Fibroblast of skin of left biceps (primary cell): Measurements from ENCODE around the gene HLA-C.
"Not testable (repeated sequence)": the region's sequence is repeated elsewhere in the genome, so short reads cannot be mapped to it uniquely, and the experiment has no call there.

Experiments
- DNase-seq, 2 experiments: peaks; one replicate each; pipeline ENCODE4 v3.0.0-alpha.2; 2013; ENCODE audit warnings: low read depth in 2 of 2

HLA-C gene

GRCh38 chr6:31270788-31271640, 878 bp downstream of the HLA-C start:
- DNase-seq: no peak

DNA sequence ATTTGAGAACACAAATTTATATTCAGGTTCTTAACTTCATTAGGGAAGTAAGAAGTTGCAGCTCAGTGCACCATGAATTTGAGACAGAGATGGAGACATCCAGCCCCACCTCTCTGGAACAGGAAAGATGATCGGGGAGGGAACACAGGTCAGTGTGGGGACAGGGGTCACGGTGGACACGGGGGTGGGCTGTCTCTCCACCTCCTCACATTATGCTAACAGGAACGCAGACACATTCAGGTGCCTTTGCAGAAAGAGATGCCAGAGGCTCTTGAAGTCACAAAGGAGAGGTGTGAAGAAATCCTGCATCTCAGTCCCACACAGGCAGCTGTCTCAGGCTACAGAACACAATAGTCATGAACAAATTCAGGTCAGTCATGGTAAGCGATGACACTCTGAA, 3.1 kb downstream of the HLA-C start:
- no peak for DNase-seq

GRCh38 chr6:31268369-31268765, 3.5 kb downstream of the HLA-C start:
- DNase-seq: no peak

- DNase-seq: no peak
These were observed 4.1 kb downstream of the HLA-C start for GRCh38 chr6:31267651-31268368.

GRCh38 chr6:31266567-31267360, 5.1 kb downstream of the HLA-C start:
- DNase-seq: no peak

- DNase-seq: no peak
These were observed 6.0 kb downstream of the HLA-C start for GRCh38 chr6:31265926-31266325.

- DNase-seq: not testable (repeated sequence)
These were observed 8.5 kb downstream of the HLA-C start for GRCh38 chr6:31263346-31263933.

DNA sequence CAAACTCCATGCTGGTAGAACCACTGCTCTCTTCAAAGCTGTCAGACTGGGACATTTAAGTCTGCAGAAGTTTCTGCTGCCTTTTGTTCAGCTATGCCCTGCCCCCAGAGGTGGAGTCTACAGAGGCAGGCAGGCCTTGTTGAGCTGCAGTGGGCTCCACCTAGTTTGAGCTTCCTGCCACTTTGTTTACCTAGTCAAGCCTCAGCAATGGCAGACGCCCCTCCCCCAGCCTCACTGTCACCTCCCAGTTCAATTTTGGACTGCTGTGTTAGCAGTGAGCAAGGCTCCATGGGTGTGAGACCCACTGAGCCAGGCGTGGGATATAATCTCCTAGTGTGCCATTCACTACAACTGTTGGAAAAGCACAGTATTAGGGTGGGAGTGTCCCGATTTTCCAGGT, 11.9 kb downstream of the HLA-C start:
- DNase-seq: not testable (repeated sequence)

DNA sequence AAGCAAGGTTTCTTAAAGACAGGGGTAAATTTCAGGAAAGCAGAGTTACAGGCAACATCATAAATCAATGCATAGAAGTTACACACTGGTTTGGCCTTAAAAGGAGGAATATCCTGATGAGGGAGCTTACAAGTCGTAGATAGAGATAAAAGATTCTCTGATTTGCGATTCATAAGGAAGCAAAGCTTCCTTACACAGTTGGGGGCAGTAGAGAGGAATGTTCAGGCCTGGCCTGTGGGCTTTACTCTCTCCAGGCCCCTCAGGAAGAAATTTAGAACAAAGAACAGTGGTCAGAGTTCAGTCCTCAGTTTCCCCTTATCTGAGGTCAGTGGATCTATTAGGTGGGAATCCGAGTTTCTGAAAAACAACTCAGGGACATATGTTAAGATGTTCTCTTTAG, 19.3 kb downstream of the HLA-C start:
- no peak for DNase-seq

DNA sequence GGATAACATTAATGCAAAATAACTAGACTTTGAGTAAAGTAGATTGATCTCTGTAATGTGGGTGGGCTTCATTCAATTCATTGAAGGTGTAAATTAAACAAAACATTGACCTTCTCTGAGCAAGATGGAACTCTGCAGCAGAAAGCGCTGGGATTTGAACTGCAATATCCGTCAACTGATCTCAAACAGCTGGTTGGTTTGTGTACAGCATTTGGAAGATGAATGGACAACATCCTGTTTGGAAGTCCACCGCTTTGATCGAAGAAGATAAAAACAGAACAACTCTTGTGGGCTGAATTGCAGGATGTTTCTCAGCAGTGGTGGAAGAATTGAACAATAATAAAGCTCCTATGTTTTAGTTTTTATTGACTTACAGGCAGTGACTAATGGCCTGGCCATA, 20.6 kb downstream of the HLA-C start:
- no peak for DNase-seq

- DNase-seq: no peak
These were observed 22.7 kb downstream of the HLA-C start for GRCh38 chr6:31249184-31249583.

GRCh38 chr6:31247813-31248212, 24.1 kb downstream of the HLA-C start:
- no peak for DNase-seq

GRCh38 chr6:31246051-31246521, 25.8 kb downstream of the HLA-C start:
- DNase-seq: peak in 1 of 2 experiments; percentile 1

DNA sequence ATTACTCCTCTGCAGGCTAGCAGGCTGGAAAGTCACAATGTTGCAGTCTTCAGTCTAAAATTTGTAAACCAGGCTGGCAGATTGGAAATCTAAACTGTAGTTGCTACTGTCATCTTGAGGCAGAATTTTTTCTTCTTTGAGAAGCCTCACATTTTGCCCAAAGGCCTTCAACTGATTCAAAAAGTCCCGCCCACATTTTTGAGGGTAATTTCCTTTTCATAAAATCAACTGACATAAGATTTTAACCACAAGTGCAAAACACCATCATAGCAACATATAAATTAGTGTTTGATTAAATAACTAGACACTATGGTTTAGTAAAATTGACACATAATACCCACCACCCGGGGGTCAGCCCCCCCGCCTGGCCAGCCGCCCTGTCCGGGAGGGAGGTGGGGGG, 28.4 kb downstream of the HLA-C start:
- no peak for DNase-seq

DNA sequence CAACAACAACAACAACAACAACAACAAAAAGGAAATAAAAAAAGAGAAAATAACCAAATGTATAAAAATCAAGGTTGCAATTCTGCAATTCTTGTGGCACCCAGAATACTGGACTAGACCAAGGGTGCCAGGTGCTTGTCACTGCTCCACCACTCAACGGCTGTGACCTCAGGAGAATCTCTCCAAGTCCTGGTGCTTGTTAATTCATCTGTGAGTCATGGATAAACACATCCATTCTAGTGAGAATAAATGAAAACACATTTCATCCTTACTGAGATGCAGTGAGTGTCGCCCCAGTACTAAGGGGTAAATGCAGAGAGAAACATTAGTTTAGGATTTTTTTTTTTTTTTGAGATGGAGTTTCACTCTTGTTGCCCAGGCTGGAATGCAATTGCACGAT, 32.0 kb downstream of the HLA-C start:
- no peak for DNase-seq

DNA sequence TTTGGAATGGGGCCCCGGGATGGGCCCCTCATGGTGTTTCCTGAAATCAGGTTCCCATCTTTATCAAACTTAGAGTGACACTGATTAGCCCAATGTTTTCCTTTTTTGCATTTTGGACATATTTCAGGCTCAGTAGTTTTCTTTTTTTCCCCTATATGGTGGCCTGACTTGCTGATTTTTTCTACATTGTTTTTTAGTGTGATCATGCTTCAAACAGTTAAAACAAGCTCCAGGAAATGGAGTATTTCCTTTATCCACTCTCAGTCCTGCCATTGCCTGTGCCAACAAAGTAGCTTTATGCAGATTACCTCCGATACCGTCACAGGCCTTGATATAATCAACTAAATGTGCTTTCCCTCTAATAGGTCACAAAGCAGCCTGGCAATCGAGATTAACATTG, 37.8 kb downstream of the HLA-C start:
- not testable (repeated sequence) for DNase-seq

DNA sequence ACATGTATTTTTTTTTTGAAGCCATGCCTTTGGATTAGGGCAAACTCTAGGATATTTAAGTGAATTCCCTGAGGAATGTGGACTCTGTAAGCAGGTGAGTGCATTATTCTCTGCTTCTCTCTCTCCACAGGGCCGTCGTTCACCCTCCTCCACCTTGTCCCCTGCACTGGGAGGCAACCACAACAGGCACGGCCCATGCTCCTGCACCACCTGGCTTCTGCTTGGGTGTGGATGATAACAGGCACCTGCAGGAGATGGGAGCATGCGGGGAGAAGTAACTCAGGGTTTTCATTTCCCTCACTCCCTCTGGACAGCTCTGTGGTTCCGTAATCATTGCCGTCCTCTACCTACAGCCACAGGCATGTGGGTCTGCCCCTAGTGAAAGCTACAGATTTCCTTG, 43.4 kb downstream of the HLA-C start:
- no peak for DNase-seq

- no peak for DNase-seq
These were observed 44.7 kb downstream of the HLA-C start for GRCh38 chr6:31227143-31227542.

DNA sequence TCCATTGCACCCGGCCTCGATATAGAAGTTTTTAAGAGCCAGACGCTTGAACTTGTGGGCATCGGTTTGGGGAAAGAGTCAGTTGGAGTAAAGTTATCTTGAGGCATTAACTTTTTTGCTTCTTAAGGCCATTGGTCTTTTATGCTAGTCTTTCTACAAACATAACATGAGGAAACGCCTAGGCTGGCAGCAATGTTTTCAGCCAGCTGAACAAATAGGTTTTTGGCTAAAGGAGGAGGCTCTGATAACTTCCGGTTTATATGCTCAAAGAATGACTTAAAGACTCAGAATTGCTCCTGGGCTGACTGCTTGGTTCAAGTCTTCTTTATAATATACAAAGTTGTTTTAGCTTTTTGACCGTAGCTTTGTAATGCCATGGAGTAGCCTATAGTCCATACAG, 46.2 kb downstream of the HLA-C start:
- DNase-seq: no peak

DNA sequence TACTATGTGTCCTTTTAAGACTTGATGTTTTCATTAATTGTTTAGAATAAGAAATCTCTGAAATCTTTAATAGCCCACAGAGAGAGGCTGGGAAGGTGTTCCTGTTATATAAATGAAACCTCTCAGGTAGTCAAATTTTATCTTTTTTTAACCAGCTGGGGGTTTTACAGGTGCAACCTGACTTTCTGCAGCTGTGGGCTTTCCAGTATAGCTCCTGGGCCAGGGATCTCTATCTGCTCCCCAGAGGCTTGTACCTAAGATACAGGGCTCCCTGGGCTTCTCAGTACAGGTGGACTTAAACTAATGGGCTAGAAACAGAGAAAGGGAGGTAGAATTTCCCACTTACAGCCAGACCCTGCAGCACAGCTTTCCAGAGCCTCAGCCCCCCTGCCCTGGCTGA, 49.4 kb downstream of the HLA-C start:
- DNase-seq: no peak
